ENCODE results near the gene ZFAND3.

- TF ChIP-seq CTCF (IDR thresholded peaks at IDR 0.05) (no peak), POLR2A (IDR thresholded peaks at IDR 0.05) (no peak)
Observed at GRCh38 chr6:37838219-37838921, 18.8 kb downstream of the ZFAND3 start.
